NCI-H2081 treated with DMSO at 0.1 percent for 48 hours (cell line): ENCODE results near the gene BSN.

Experiments used
- DNase-seq: peaks from one replicate; lab custom pipeline; 2025; lab: John Stamatoyannopoulos, UW

The BSN gene

GRCh38 chr3:49629451-49629850 lies 75.2 kb downstream of the BSN start:
- no peak for DNase-seq

GRCh38 chr3:49629866-49630265 lies 75.6 kb downstream of the BSN start:
- no peak for DNase-seq

- DNase-seq = no peak
Measured at GRCh38 chr3:49630784-49631183, 76.5 kb downstream of the BSN start.

GRCh38 chr3:49634736-49635135 lies 80.5 kb downstream of the BSN start:
- no peak for DNase-seq

- no peak for DNase-seq
Measured at GRCh38 chr3:49636883-49637609, 82.8 kb downstream of the BSN start.

GRCh38 chr3:49638445-49638844 lies 84.2 kb downstream of the BSN start:
- no peak for DNase-seq

- DNase-seq = no peak
Measured at GRCh38 chr3:49639551-49639950, 85.3 kb downstream of the BSN start.

GRCh38 chr3:49641292-49641691 lies 87.0 kb downstream of the BSN start:
- no peak for DNase-seq

- DNase-seq = no peak
Measured at GRCh38 chr3:49641921-49642707, 87.8 kb downstream of the BSN start.

- DNase-seq = no peak
Measured at GRCh38 chr3:49642708-49643145, 88.5 kb downstream of the BSN start.

- no peak for DNase-seq
Measured at GRCh38 chr3:49644684-49645083, 90.4 kb downstream of the BSN start.

GRCh38 chr3:49646236-49646635 lies 92.0 kb downstream of the BSN start:
- no peak for DNase-seq

GRCh38 chr3:49647741-49648140 lies 93.5 kb downstream of the BSN start:
- no peak for DNase-seq

- DNase-seq = no peak
Measured at GRCh38 chr3:49648354-49649019, 94.2 kb downstream of the BSN start.

GRCh38 chr3:49649576-49649975 lies 95.3 kb downstream of the BSN start:
- DNase-seq = no peak

GRCh38 chr3:49650177-49650576 lies 95.9 kb downstream of the BSN start:
- DNase-seq = no peak

- no peak for DNase-seq
Measured at GRCh38 chr3:49650637-49651036, 96.4 kb downstream of the BSN start.

GRCh38 chr3:49652218-49652902 lies 98.1 kb downstream of the BSN start:
- DNase-seq = no peak

- no peak for DNase-seq
Measured at GRCh38 chr3:49652903-49653415, 98.7 kb downstream of the BSN start.

- DNase-seq = no peak
Measured at GRCh38 chr3:49653621-49654020, 99.3 kb downstream of the BSN start.

GRCh38 chr3:49654176-49654825 lies 100.0 kb downstream of the BSN start:
- DNase-seq = no peak
